Stimulated activated CD8-positive, alpha-beta memory T cell treated with anti-CD3 and anti-CD28 coated beads, Interleukin-4, amount 100 ng/mL, for 48 hours (primary cell): ENCODE data around the gene AANAT.

ENCODE experiments used
- DNase-seq: peaks from one replicate; pipeline ENCODE4 v3.0.0-alpha.2; 2020

Gene AANAT

GRCh38 chr17:76467366-76467765 is at the start of gene AANAT:
Gene AANAT (plus strand): TSS chr17:76467603. CDS start chr17:76468747, 1,144 bp downstream.
- DNase-seq, result no peak

GRCh38 chr17:76419576-76420260 is 47.7 kb upstream of the AANAT start:
- no peak for DNase-seq

GRCh38 chr17:76420356-76421043 is 46.9 kb upstream of the AANAT start:
- DNase-seq, result no peak

GRCh38 chr17:76421044-76421407 is 46.4 kb upstream of the AANAT start:
- DNase-seq, result no peak

- no peak for DNase-seq
Observed at GRCh38 chr17:76422406-76422805, 45.0 kb upstream of the AANAT start.

GRCh38 chr17:76422860-76423259 is 44.5 kb upstream of the AANAT start:
- DNase-seq, result no peak

GRCh38 chr17:76426853-76427252 is 40.5 kb upstream of the AANAT start:
- DNase-seq, result no peak

- no peak for DNase-seq
Observed at GRCh38 chr17:76427501-76428231, 39.7 kb upstream of the AANAT start.

GRCh38 chr17:76428511-76428910 is 38.9 kb upstream of the AANAT start:
- no peak for DNase-seq

- DNase-seq, result no peak
Observed at GRCh38 chr17:76431509-76431908, 35.9 kb upstream of the AANAT start.

GRCh38 chr17:76432004-76432403 is 35.4 kb upstream of the AANAT start:
- DNase-seq, result no peak

GRCh38 chr17:76432712-76433336 is 34.6 kb upstream of the AANAT start:
- no peak for DNase-seq

GRCh38 chr17:76433693-76434092 is 33.7 kb upstream of the AANAT start:
- DNase-seq, result no peak

GRCh38 chr17:76434870-76435269 is 32.5 kb upstream of the AANAT start:
- DNase-seq, result no peak

- no peak for DNase-seq
Observed at GRCh38 chr17:76435751-76436150, 31.7 kb upstream of the AANAT start.

- DNase-seq, result no peak
Observed at GRCh38 chr17:76437467-76438402, 29.7 kb upstream of the AANAT start.

- DNase-seq, result no peak
Observed at GRCh38 chr17:76438906-76439305, 28.5 kb upstream of the AANAT start.

- DNase-seq, result no peak
Observed at GRCh38 chr17:76439314-76439928, 28.0 kb upstream of the AANAT start.

GRCh38 chr17:76440751-76441362 is 26.5 kb upstream of the AANAT start:
- no peak for DNase-seq

- DNase-seq, result no peak
Observed at GRCh38 chr17:76441686-76442340, 25.6 kb upstream of the AANAT start.
